Ishikawa (cell line): ENCODE data around the gene PEX3.

Experiments
- FOXM1 ChIP-seq: IDR thresholded peaks from 2 replicates; pipeline ENCODE4 v1.6.1; 2012; ENCODE audit warnings: low read depth, borderline replicate concordance
- YY1 ChIP-seq: IDR thresholded peaks from 2 replicates; pipeline ENCODE4 v1.6.1; 2012; ENCODE audit warnings: low read depth
- TF ChIP-seq, protein P1 (sequence below): IDR thresholded peaks from 2 replicates; pipeline ENCODE4 v1.6.1; 2012; ENCODE audit warnings: low read depth, mild to moderate bottlenecking

DNA sequence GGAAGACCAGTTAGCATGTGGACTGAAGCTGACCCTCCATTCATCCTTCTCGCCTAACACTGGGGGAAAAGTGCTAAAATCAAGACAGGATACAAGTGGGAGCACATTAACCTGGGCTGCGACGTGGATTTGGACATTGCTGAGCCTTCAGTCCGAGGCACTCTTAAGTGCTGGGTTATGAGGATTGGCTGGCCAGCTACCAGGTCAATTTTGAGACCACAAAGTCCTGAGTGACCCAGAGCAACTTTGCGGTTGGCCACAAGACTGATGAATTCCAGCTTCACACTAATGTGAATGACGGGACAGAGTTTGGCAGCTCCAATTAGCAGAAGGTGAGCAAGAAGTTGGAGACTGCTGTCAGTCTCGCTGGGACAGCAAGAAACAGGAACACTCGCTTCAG is 40.2 kb downstream of the PEX3 start:
- TF ChIP-seq FOXM1 = no peak
- TF ChIP-seq YY1 = no peak
- TF ChIP-seq, protein P1, sequence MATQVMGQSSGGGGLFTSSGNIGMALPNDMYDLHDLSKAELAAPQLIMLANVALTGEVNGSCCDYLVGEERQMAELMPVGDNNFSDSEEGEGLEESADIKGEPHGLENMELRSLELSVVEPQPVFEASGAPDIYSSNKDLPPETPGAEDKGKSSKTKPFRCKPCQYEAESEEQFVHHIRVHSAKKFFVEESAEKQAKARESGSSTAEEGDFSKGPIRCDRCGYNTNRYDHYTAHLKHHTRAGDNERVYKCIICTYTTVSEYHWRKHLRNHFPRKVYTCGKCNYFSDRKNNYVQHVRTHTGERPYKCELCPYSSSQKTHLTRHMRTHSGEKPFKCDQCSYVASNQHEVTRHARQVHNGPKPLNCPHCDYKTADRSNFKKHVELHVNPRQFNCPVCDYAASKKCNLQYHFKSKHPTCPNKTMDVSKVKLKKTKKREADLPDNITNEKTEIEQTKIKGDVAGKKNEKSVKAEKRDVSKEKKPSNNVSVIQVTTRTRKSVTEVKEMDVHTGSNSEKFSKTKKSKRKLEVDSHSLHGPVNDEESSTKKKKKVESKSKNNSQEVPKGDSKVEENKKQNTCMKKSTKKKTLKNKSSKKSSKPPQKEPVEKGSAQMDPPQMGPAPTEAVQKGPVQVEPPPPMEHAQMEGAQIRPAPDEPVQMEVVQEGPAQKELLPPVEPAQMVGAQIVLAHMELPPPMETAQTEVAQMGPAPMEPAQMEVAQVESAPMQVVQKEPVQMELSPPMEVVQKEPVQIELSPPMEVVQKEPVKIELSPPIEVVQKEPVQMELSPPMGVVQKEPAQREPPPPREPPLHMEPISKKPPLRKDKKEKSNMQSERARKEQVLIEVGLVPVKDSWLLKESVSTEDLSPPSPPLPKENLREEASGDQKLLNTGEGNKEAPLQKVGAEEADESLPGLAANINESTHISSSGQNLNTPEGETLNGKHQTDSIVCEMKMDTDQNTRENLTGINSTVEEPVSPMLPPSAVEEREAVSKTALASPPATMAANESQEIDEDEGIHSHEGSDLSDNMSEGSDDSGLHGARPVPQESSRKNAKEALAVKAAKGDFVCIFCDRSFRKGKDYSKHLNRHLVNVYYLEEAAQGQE = no peak
